Astrocyte (in vitro differentiated cells and primary cell): Measurements from ENCODE around the gene ATF6B. TPM values are rescaled to one million over a fixed set of nuclear protein-coding genes. Genes with fewer than 3 reads are reported as not detected.

ENCODE experiments used
- DNase-seq: peaks from one replicate; pipeline ENCODE4 v3.0.0-alpha.2; 2010; ENCODE audit warnings: low read depth
- FAIRE-seq: peaks from 2 replicates; lab custom pipeline; 2011; peaks lifted over from hg19 to GRCh38; lab: Jason Lieb, UNC
- H2AFZ ChIP-seq: 2 replicates; pipeline ENCODE4 v1.6.0; 2012; ENCODE audit warnings: low read depth, low read length, inconsistent platforms
- H3K27ac ChIP-seq: 2 replicates; pipeline ENCODE4 v1.5.1; 2011; ENCODE audit warnings: low read depth, low read length, inconsistent platforms
- H3K27me3 ChIP-seq: 2 replicates; pipeline ENCODE4 v1.6.0; 2011; ENCODE audit warnings: low read length, inconsistent platforms; ENCODE audit not compliant: insufficient read depth
- H3K36me3 ChIP-seq: 2 replicates; pipeline ENCODE4 v1.5.1; 2011; ENCODE audit warnings: low read length, inconsistent platforms; ENCODE audit not compliant: insufficient read depth
- H3K4me1 ChIP-seq: 2 replicates; pipeline ENCODE4 v1.5.1; 2011; ENCODE audit warnings: low read length, inconsistent platforms; ENCODE audit not compliant: insufficient read depth
- H3K4me2 ChIP-seq: 2 replicates; pipeline ENCODE4 v1.6.0; 2012; ENCODE audit warnings: low read length, inconsistent platforms
- H3K4me3 ChIP-seq: 2 replicates; pipeline ENCODE4 v1.5.1; 2011; ENCODE audit warnings: low read depth, mild to moderate bottlenecking, low read length, inconsistent platforms; ENCODE audit not compliant: insufficient read depth
- H3K79me2 ChIP-seq: 2 replicates; pipeline ENCODE4 v1.6.0; 2012; ENCODE audit warnings: mild to moderate bottlenecking, low read length, inconsistent platforms; ENCODE audit not compliant: insufficient read depth
- H3K9ac ChIP-seq: 2 replicates; pipeline ENCODE4 v1.6.0; 2012; ENCODE audit warnings: mild to moderate bottlenecking, low read length, inconsistent platforms
- H3K9me3 ChIP-seq: 2 replicates; pipeline ENCODE4 v1.5.1; 2012; ENCODE audit warnings: low read depth, mild to moderate bottlenecking, low read length, inconsistent platforms; ENCODE audit not compliant: insufficient read depth
- H4K20me1 ChIP-seq: 2 replicates; pipeline ENCODE4 v1.6.0; 2012; ENCODE audit warnings: low read length, inconsistent platforms; ENCODE audit not compliant: insufficient read depth
- H3K27ac Mint-ChIP-seq: one replicate; pipeline ENCODE4 v1.8.0; 2021; ENCODE audit warnings: mild to moderate bottlenecking, mixed read lengths; ENCODE audit not compliant: unreplicated experiment
- H3K27me3 Mint-ChIP-seq: one replicate; pipeline ENCODE4 v1.8.0; 2021; ENCODE audit warnings: low read depth, mixed read lengths; ENCODE audit not compliant: unreplicated experiment
- H3K36me3 Mint-ChIP-seq: one replicate; pipeline ENCODE4 v1.8.0; 2021; ENCODE audit warnings: low read depth, mixed read lengths; ENCODE audit not compliant: unreplicated experiment
- H3K4me1 Mint-ChIP-seq: one replicate; pipeline ENCODE4 v1.8.0; 2021; ENCODE audit warnings: low read depth, mixed read lengths; ENCODE audit not compliant: unreplicated experiment
- H3K4me3 Mint-ChIP-seq: one replicate; pipeline ENCODE4 v1.8.0; 2021; ENCODE audit warnings: mild to moderate bottlenecking, moderate library complexity, mixed read lengths; ENCODE audit not compliant: unreplicated experiment
- H3K9me3 Mint-ChIP-seq: one replicate; pipeline ENCODE4 v1.8.0; 2021; ENCODE audit warnings: mild to moderate bottlenecking, mixed read lengths; ENCODE audit not compliant: unreplicated experiment
- CTCF ChIP-seq: IDR thresholded peaks from 2 replicates; pipeline ENCODE4 v1.5.1; 2011; ENCODE audit warnings: low read depth, mild to moderate bottlenecking, inconsistent platforms, low read length, moderate library complexity; ENCODE audit not compliant: insufficient read depth
- EZH2 ChIP-seq: IDR thresholded peaks from 2 replicates; pipeline ENCODE4 v1.6.1; 2012; ENCODE audit warnings: mild to moderate bottlenecking, low read length, inconsistent platforms; ENCODE audit not compliant: insufficient read depth
- total RNA-seq: library from RNA; stranded (reverse); gene quantifications from 2 replicates; pipeline ENCODE4 v1.2.1, GENCODE V29; 2021

The ATF6B gene
- total RNA-seq, 1 donor from 2014 or later: 68.7 TPM

- Histone ChIP-seq H3K4me3 (peak overlapping the region; percentile 79), H3K9me3 (no peaks in the 10 kb centered on the region), H3K4me2 (peak overlapping the region; percentile 95), H3K79me2 (peaks cover 47% of the 10 kb centered on the region), H3K4me1 (peaks cover 33% of the 10 kb centered on the region), H3K27ac (peak overlapping the region; percentile 91), H4K20me1 (peaks cover 24% of the 10 kb centered on the region), H3K27me3 (no peaks in the 10 kb centered on the region), H3K9ac (peak overlapping the region; percentile 98), H2AFZ (peak overlapping the region; percentile 77), H3K36me3 (no peaks in the 10 kb centered on the region)
- DNase-seq (peak; percentile 56), FAIRE-seq (no peak)
- peak overlapping the region; percentile 97 for H3K4me3 Mint-ChIP-seq
- TF ChIP-seq EZH2 (no peak), CTCF (no peak)
- H3K9me3 Mint-ChIP-seq: no peaks in the 10 kb centered on the region
- H3K27ac Mint-ChIP-seq: peak overlapping the region; percentile 99
- H3K36me3 Mint-ChIP-seq: peaks cover 4% of the 10 kb centered on the region
- peaks cover 35% of the 10 kb centered on the region for H3K4me1 Mint-ChIP-seq
- H3K27me3 Mint-ChIP-seq: no peaks in the 10 kb centered on the region
Measured at GRCh38 chr6:32176476-32177182, 48.6 kb upstream of the ATF6B start.

GRCh38 chr6:32175711-32176475 lies 47.8 kb upstream of the ATF6B start, which contains the start of gene AGPAT1:
Gene AGPAT1 (minus strand): TSS chr6:32176084. CDS start chr6:32171496, 4,588 bp downstream.
- H3K9me3 Mint-ChIP-seq: no peaks in the 10 kb centered on the region
- no peak for FAIRE-seq
- Histone ChIP-seq H3K27ac (peak within 1 kb of the TSS; percentile 91), H3K9ac (peak within 1 kb of the TSS; percentile 98), H3K4me2 (peak within 1 kb of the TSS; percentile 95), H3K4me3 (peak within 1 kb of the TSS; percentile 86), H3K79me2 (peaks cover 51% of the 10 kb centered on the region), H3K4me1 (peaks cover 33% of the 10 kb centered on the region), H4K20me1 (peaks cover 31% of the 10 kb centered on the region), H3K36me3 (no peaks in the 10 kb centered on the region), H2AFZ (peak within 1 kb of the TSS; percentile 77), H3K9me3 (no peaks in the 10 kb centered on the region), H3K27me3 (no peaks in the 10 kb centered on the region)
- no peaks in the 10 kb centered on the region for H3K27me3 Mint-ChIP-seq
- peak within 1 kb of the TSS; percentile 97 for H3K4me3 Mint-ChIP-seq
- TF ChIP-seq CTCF: no peak
- no peak for TF ChIP-seq EZH2
- H3K27ac Mint-ChIP-seq: peak within 1 kb of the TSS; percentile 99
- peaks cover 35% of the 10 kb centered on the region for H3K4me1 Mint-ChIP-seq
- peak; percentile 95 for DNase-seq
- H3K36me3 Mint-ChIP-seq: peaks cover 7% of the 10 kb centered on the region
